ENCODE measurements around the gene GPRIN1. TPM values are rescaled to one million over a fixed set of nuclear protein-coding genes. Genes with fewer than 3 reads are reported as not detected.

The GPRIN1 gene
- total RNA-seq, 1 donor from 2014 or later = 1.4 TPM

DNA sequence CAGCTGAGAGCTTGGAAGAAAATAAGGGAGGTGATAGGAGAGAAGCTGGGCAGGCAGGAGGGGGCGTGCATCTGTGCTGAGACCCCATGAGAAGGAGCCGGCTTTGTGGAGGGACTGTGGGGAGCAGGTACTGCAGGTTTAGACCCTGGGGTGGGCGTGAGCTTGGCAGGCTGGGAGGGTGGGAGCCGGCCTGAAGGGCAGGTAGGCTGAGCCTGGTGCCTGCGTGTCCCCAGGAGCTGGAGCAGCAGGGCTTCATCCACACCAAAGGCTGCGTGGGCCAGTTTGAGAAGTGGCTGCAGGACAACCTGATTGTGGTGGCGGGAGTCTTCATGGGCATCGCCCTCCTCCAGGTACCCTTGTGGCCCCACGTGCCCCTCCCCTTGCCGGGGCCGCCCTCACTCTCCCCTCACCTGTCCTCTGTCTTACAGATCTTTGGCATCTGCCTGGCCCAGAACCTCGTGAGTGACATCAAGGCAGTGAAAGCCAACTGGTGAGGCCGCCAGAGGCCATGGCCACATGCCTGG, 46.6 kb upstream of the GPRIN1 start:
- TF ChIP-seq, protein P1, sequence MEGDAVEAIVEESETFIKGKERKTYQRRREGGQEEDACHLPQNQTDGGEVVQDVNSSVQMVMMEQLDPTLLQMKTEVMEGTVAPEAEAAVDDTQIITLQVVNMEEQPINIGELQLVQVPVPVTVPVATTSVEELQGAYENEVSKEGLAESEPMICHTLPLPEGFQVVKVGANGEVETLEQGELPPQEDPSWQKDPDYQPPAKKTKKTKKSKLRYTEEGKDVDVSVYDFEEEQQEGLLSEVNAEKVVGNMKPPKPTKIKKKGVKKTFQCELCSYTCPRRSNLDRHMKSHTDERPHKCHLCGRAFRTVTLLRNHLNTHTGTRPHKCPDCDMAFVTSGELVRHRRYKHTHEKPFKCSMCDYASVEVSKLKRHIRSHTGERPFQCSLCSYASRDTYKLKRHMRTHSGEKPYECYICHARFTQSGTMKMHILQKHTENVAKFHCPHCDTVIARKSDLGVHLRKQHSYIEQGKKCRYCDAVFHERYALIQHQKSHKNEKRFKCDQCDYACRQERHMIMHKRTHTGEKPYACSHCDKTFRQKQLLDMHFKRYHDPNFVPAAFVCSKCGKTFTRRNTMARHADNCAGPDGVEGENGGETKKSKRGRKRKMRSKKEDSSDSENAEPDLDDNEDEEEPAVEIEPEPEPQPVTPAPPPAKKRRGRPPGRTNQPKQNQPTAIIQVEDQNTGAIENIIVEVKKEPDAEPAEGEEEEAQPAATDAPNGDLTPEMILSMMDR (IDR thresholded peaks at IDR 0.05) = no peak
- Histone ChIP-seq H3K27me3 (ENCODE audit: low read depth) (no peaks in the 10 kb centered on the region), H3K27ac (no peak overlapping the region), H3K4me3 (no peak overlapping the region), H3K36me3 (peaks cover 44% of the 10 kb centered on the region), H3K9me3 (no peaks in the 10 kb centered on the region), H3K4me1 (peaks cover 25% of the 10 kb centered on the region)
- intact Hi-C loops (cut with DNase I) = no loop called here
- no peak for DNase-seq
- no peak for ATAC-seq

DNA sequence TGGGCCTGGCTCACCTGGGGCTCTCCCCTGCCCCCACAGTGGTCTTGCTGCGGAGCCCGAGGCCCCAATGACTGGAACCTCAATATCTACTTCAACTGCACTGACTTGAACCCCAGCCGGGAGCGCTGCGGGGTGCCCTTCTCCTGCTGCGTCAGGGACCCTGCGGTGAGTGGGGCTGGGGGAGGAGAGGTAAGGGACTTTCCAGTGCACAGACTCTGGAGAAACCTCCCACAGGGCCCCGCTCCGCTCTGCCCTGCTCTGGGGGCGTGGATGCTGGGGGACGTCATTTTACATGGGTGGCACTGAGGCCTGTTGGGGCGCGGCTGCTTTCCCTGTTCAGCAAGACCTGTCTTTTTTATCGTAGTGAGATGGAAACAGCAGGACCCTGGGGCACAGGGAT, 44.9 kb upstream of the GPRIN1 start:
- peaks cover 44% of the 10 kb centered on the region for H3K36me3 ChIP-seq
- DNase-seq (no peak), ATAC-seq (no peak)
- H3K27me3 ChIP-seq (ENCODE audit: low read depth) = no peaks in the 10 kb centered on the region
- no peak overlapping the region for H3K4me3 ChIP-seq
- TF ChIP-seq, protein P1 (IDR thresholded peaks at IDR 0.05) = no peak
- no peak overlapping the region for H3K27ac ChIP-seq
- H3K9me3 ChIP-seq = no peaks in the 10 kb centered on the region
- peaks cover 15% of the 10 kb centered on the region for H3K4me1 ChIP-seq
- intact Hi-C loops (cut with DNase I) = no loop called here

DNA sequence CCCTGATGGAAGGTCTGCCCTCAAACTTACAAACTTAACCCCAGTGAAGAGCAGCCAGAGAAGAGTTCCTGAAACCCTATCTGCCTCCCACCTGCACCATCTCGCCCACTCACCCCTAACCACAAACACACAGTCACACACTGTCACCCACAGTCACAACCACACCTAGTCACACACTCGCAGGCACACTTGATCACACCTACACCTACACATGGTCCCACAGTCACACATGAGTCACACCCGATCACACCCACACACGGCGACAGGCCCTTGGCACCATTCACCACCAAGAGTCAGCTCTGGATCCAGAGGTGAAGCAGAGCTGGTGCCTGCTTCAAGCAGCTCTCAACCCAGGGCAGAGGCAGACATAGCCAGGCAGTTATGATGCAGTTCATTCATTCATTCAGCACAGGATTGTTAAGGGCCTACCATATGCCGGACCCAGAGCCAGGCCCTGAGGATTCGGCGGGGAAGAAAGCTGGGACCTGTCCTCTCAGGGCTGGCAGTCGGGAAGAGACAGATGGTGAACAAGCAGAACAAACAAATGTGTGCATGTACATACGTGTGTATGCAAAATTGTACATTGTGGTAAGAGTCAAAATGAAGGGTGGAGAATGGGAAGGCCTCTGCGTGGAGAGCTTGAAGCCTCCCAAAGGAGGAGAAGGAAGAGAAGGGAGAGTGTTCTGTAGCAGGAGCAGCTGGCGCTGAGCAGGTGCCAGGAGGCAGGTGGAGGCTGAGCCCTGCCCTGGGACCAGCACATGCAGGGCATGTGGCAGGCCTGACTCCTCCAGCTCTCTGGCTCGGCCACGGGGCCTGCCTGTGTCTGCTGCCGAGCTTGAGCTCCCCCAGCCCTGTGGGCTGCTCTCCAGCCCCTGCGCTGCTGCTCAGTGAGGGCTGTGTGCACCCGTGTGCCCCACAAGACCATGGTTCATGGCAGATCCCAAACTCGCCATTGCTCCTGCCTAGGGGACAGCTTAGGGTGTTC, 43.7 kb upstream of the GPRIN1 start:
- intact Hi-C loops (cut with DNase I) = no loop called here
- Histone ChIP-seq H3K27ac (no peak overlapping the region), H3K4me1 (peaks cover 14% of the 10 kb centered on the region), H3K27me3 (ENCODE audit: low read depth) (no peaks in the 10 kb centered on the region), H3K4me3 (no peak overlapping the region), H3K36me3 (peaks cover 44% of the 10 kb centered on the region), H3K9me3 (no peaks in the 10 kb centered on the region)
- DNase-seq (no peak), ATAC-seq (no peak)
- TF ChIP-seq, protein P1 (IDR thresholded peaks at IDR 0.05) = no peak

DNA sequence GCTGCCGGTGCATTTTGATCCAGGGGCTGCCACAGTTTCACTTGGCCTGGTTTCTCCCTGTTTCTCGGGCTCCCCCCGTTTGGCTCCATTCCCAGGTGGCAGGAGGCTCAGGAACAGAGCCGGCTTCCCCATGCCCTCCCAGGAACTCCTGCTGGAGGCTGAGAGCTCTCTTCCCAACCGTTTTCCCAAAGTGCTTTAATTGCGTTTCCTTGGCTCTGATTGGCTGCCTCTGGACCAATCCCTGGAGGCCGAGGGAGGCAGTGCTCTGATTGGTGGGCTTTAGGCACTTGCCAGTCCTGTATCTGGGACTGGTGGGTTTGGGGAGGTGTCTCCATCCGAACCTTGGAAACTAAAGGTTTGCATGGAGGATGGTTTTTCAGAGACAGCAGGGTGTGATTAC, 42.2 kb upstream of the GPRIN1 start:
- no peak overlapping the region for H3K4me3 ChIP-seq
- H3K9me3 ChIP-seq = no peaks in the 10 kb centered on the region
- DNase-seq (no peak), ATAC-seq (no peak)
- H3K4me1 ChIP-seq = peaks cover 16% of the 10 kb centered on the region
- intact Hi-C loops (cut with DNase I) = no loop called here
- peaks cover 36% of the 10 kb centered on the region for H3K36me3 ChIP-seq
- TF ChIP-seq, protein P1 (IDR thresholded peaks at IDR 0.05) = no peak
- H3K27ac ChIP-seq = no peak overlapping the region
- no peaks in the 10 kb centered on the region for H3K27me3 ChIP-seq (ENCODE audit: low read depth)

DNA sequence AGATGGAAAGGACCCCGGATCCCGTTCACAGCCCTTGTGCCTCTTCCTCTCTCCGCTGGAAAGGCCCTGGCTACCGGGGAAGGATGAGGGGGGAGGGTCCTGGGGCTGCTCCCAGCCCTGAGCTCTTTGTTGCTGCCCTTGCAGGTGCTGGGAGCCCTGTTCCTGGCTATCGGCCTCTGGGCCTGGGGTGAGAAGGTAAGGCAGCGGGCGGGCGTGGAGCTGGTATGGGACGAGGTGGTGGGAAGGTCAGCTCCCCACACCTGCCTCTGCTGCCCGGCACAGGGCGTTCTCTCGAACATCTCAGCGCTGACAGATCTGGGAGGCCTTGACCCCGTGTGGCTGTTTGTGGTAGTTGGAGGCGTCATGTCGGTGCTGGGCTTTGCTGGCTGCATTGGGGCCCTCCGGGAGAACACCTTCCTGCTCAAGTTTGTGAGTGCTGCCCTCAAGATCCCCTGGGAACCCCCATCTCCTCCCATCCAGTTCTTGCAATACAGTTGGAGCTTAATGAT, 41.6 kb upstream of the GPRIN1 start:
- Histone ChIP-seq H3K4me1 (peaks cover 20% of the 10 kb centered on the region), H3K36me3 (peaks cover 30% of the 10 kb centered on the region), H3K4me3 (no peak overlapping the region), H3K9me3 (no peaks in the 10 kb centered on the region), H3K27ac (no peak overlapping the region), H3K27me3 (ENCODE audit: low read depth) (no peaks in the 10 kb centered on the region)
- intact Hi-C loops (cut with DNase I) = no loop called here
- TF ChIP-seq, protein P1 (IDR thresholded peaks at IDR 0.05) = no peak
- DNase-seq (no peak), ATAC-seq (no peak)

Data from lower lobe of right lung (tissue), 2 donors.